Tibial nerve (tissue), 4 donors: ENCODE measurements around the gene OR52B6.

Experiments
- EP300 ChIP-seq, 2 donors: sonication (generic); formaldehyde crosslinking; IDR thresholded peaks; one replicate each; pipeline ENCODE4 v1.6.1; 2017; ENCODE audit warnings: antibody characterized with exemption in 2 of 2, mild to moderate bottlenecking in 1 of 2
- POLR2A ChIP-seq, 2 donors: fragments of 450-650 bp; IDR thresholded peaks; one replicate each; pipeline ENCODE4 v1.6.1; 2017; ENCODE audit warnings: antibody characterized with exemption in 2 of 2, mild to moderate bottlenecking in 2 of 2, moderate library complexity in 2 of 2
- TF ChIP-seq, protein P1 (sequence below), 5 experiments: fragments of 200-600 bp in 3 of 5; fragments of 450-650 bp in 2 of 5; sonication (generic) in 3 of 5; IDR thresholded peaks; one replicate each; pipeline ENCODE4 v1.5.1; 2016 to 2019; ENCODE audit warnings: antibody characterized with exemption in 5 of 5, mild to moderate bottlenecking in 3 of 5, moderate library complexity in 2 of 5

DNA sequence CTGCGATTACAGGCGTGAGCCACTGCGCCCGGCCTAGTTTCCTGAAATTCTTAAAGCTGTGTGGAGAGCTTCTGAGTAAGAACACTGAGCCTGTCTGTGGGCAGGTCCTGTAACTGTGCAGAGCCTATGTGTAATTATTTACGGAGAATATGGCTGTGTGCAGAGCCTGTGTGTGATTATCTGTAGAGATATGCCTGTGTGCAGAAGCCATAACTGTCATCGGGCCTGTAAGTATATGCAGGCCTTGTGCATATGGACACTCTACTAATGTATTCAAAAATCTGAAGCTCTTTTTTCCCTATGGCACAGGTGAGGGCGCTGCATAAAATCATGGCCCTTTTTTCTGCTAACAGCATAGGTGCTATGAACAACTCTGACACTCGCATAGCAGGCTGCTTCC is at the start of gene OR52B6:
- TF ChIP-seq, protein P1, sequence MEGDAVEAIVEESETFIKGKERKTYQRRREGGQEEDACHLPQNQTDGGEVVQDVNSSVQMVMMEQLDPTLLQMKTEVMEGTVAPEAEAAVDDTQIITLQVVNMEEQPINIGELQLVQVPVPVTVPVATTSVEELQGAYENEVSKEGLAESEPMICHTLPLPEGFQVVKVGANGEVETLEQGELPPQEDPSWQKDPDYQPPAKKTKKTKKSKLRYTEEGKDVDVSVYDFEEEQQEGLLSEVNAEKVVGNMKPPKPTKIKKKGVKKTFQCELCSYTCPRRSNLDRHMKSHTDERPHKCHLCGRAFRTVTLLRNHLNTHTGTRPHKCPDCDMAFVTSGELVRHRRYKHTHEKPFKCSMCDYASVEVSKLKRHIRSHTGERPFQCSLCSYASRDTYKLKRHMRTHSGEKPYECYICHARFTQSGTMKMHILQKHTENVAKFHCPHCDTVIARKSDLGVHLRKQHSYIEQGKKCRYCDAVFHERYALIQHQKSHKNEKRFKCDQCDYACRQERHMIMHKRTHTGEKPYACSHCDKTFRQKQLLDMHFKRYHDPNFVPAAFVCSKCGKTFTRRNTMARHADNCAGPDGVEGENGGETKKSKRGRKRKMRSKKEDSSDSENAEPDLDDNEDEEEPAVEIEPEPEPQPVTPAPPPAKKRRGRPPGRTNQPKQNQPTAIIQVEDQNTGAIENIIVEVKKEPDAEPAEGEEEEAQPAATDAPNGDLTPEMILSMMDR (IDR thresholded peaks at IDR 0.05) = no peak
- TF ChIP-seq EP300 (IDR thresholded peaks at IDR 0.05) (no peak), POLR2A (IDR thresholded peaks at IDR 0.05) (no peak)
